NCI-H1694 (cell line): Measurements from ENCODE around the gene ID3.
"Not testable (repeated sequence)": the region's sequence is repeated elsewhere in the genome, so short reads cannot be mapped to it uniquely, and the experiment has no call there.

ENCODE experiments used
- DNase-seq: peaks from one replicate; lab custom pipeline; 2025; lab: John Stamatoyannopoulos, UW

ID3 gene

GRCh38 chr1:23551849-23552248 is 7.5 kb downstream of the ID3 start:
- DNase-seq, result no peak

- no peak for DNase-seq
Observed at GRCh38 chr1:23548704-23549143, 10.6 kb downstream of the ID3 start.

GRCh38 chr1:23546897-23547584 is 12.3 kb downstream of the ID3 start:
- DNase-seq, result no peak

- DNase-seq, result no peak
Observed at GRCh38 chr1:23545851-23546250, 13.4 kb downstream of the ID3 start.

- DNase-seq, result peak; percentile 82
Observed at GRCh38 chr1:23544444-23545389, 14.6 kb downstream of the ID3 start.

GRCh38 chr1:23543707-23544443 is 15.4 kb downstream of the ID3 start:
- no peak for DNase-seq

- not testable (repeated sequence) for DNase-seq
Observed at GRCh38 chr1:23542940-23543339, 16.4 kb downstream of the ID3 start.

GRCh38 chr1:23539698-23540266 is 19.5 kb downstream of the ID3 start:
- peak; percentile 85 for DNase-seq

- DNase-seq, result no peak
Observed at GRCh38 chr1:23537296-23537973, 21.9 kb downstream of the ID3 start.

- no peak for DNase-seq
Observed at GRCh38 chr1:23533246-23534023, 25.9 kb downstream of the ID3 start.

- no peak for DNase-seq
Observed at GRCh38 chr1:23531562-23532094, 27.7 kb downstream of the ID3 start.

- DNase-seq, result peak; percentile 75
Observed at GRCh38 chr1:23530747-23531561, 28.3 kb downstream of the ID3 start, which contains the start of gene E2F2. TSS of gene E2F2 (minus strand) at chr1:23531233. CDS start at chr1:23530793, 440 bp downstream.

GRCh38 chr1:23530087-23530746 is 29.1 kb downstream of the ID3 start:
- DNase-seq, result no peak

GRCh38 chr1:23529146-23530086 is 29.9 kb downstream of the ID3 start:
- DNase-seq, result no peak

- DNase-seq, result peak; percentile 83
Observed at GRCh38 chr1:23528250-23528978, 30.9 kb downstream of the ID3 start.

GRCh38 chr1:23527900-23528249 is 31.4 kb downstream of the ID3 start:
- no peak for DNase-seq

- no peak for DNase-seq
Observed at GRCh38 chr1:23527366-23527765, 31.9 kb downstream of the ID3 start.
